GM19193 (cell line): ENCODE measurements around the gene ACCS.

Experiments
- POLR2A ChIP-seq: IDR thresholded peaks from 4 replicates; pipeline ENCODE4 v1.6.1; 2011; ENCODE audit not compliant: insufficient read depth, insufficient read length; ENCODE audit errors: extremely low read depth

The ACCS gene

DNA sequence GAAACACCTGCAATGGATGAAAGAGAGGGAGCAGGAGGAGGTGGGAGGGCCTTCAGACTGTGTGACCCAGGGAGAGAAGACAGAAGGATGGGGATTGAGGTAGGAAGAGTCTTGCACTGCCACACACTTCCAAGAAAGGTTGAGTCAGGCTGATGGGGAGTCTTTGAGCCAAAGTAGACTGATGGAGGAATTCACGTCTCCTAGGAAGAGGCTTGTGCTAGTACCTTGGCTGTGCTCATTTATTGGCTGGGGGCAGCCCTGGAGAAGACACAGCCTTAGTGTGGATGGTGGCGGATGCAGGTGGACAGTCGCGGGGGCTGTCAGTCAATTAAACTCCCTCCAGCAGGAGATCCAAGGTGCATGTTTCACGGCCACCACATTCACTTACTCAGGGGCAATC lies 34.5 kb upstream of the ACCS start:
- no peak for TF ChIP-seq POLR2A

DNA sequence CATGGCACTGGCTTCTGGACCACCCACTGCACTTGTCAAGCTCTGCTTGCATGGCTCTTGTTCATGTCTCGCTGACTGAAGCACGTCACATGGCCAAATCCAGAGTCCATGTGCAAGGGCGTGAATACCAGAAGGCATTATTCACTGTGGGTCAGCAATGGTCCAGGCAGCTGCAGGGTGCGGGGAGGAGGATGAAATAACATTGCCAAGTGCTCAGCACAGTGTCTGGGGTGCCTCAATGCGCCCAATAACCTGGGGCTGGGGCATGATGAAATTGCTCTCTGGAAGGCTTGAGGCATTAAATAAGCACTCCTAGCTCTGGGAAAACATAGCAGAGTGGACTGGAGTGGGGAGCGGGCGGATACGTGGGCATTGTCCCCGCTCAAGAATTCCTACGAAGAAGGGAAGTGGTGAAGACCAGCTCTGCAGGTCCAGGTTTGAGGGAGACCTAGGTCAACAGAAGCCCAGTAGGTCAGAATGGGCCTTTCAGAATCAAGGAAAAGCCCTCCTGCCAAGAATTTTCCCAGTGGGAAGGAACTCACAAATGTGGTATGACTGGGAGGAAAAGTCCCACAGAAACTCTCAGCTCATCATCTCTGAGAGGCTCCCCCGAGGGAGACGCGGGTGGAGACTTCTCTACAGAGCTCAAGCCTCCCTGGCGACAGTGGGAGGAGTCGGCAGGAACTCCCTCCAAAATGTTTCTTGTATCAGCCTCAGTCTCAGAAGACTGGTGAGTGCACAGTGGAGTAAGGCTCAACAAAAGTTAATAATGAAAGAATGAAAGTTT lies 33.6 kb upstream of the ACCS start:
- no peak for TF ChIP-seq POLR2A

DNA sequence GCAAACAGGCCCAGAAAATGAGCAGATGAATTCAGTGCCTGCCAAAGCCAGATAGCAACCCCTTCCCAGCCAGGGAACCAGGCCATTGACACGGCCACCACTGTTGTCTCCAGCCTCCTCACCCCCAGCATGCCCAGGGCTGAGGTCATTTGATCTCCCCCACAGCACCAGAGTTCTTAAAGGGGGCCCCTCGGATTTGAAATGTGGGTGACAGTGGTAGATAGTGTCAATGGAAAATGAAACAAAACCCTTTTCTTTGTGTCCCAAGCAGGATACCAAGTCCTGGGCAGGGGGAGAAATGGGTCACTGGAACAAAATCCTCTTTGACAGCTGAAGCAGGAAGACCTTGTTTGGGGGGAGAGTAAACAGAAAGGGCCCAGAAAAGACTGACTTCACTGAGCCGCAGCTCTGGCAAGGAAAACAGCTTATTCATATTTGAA lies 32.6 kb upstream of the ACCS start:
- no peak for TF ChIP-seq POLR2A

DNA sequence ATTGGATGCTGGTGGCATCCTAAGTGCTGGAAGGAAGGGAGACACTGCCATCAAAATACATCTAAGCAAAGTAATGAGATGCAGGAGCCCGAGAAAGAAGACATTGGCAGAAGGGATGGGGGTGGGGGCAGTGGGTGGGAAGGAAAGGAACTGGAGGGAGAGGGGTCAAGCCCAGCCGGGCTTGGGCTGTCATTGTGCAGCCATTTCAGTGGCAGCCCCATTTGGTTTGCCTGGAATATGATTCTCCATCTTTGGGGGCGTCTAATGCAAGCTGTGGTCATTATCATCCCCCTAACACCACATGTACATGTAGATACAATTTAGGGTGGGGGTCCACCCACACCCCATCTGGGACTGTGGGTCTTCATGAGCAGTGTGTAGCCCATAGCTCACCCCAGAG lies 32.2 kb upstream of the ACCS start:
- no peak for TF ChIP-seq POLR2A

DNA sequence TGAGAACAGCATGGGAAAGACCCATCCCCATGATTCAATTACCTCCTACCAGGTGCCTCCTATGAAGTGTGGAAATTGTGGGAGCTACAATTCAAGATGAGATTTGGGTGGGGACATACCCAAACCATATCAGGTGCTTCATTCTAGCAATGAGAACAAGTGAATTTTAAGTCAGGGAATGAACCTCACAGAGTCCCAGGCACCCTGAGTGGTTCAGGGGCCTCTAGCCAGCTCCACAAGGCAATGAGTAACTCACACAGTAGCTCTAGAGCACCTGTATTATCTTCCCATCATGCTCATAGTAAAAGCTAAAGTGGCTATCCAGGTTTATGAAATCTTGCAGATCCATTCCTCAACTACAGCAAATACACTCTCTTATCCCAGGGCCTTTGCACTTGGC lies 31.4 kb upstream of the ACCS start:
- TF ChIP-seq POLR2A = no peak

DNA sequence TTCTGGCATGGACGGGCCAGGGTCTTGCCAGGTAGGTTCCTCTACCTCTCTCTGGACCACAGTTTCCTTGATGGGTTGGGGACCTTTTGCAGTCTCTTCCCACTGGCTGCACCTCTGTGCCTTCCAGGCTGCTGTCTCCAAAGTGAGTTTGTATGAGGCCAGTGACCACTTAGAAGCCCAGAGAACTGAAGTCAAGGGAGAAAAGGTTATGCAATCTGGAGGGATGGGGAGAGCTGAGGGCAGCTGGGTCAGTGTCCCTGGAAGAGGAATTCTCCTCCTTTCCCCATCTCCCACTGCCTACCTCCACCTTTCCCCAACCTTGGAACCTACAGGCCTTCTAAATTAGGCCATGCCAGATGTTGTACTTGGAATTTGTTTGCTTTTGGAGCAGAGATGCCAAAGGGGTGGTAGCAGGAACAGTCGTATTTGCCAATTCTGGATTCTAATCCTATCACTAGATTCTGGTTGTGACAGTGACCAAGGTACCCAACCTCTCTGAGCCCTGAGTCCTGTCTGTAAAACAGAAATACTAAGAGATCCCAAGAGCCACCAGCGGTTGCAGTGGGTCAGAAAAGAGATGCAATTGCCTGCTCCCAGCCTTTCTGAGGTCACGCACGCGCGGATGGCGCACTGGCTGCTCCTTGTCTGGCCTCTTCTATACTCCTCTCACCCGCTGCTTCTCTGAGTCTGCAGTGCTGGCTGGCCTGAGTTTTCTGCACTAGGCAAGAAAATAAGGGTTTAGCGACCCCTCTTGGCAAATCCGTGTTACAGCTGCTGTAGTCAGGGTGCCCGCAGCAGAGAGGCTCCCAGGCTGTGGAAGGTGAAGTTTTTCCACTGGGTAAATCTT lies 29.0 kb upstream of the ACCS start:
- no peak for TF ChIP-seq POLR2A

DNA sequence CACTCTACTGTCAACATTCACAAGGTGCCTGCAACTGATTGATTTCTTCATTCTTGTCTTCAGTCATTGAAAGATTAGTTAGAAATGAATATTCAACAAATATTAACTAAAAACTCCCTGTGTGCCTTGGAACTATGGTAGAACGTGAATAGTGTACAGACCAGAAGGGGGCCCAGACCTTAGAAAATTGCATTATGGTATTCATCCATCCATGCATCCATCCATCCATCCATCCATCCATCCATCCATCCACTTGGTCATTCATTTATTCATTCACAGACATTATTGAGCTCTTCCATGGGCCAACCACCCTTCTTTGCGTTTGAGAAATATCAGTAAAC lies 28.4 kb upstream of the ACCS start:
- TF ChIP-seq POLR2A = no peak

DNA sequence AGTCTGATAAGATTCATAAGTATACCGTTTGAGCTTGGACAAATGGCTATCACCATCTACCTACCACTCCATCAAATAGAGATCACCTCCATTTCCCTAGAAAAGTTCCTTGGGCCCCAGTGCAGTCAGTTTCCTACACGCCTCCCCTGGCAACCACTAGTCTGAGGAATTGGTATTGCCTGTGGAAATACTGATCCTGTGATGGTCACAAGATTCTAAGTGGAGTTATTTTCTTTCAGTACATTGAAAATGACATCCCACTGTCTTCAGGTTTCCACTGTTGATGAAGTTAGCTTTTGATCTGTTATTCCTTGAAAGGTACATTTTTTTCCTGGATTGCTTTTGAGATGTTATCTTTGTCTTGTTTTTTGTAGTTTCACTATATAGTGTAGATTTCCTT lies 22.9 kb upstream of the ACCS start:
- TF ChIP-seq POLR2A = no peak

DNA sequence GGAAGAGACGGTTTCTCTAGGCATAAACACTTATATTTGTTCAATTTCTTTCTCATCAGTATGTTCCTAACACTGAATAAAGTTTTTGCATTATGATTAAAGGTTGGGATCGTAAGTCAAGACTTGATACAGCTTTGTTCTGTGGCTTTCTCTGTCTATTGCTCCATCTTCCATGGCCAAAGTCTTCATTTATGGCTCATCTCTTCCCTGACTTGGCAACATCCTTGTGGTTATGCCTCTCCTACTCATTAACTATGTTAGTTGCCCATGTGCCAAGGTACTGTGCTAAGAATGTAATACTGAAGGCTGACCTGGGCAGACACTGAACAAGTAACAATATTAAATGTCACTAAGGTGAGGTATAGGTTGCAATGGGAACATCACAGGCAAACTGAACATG lies 19.9 kb upstream of the ACCS start:
- TF ChIP-seq POLR2A = no peak

DNA sequence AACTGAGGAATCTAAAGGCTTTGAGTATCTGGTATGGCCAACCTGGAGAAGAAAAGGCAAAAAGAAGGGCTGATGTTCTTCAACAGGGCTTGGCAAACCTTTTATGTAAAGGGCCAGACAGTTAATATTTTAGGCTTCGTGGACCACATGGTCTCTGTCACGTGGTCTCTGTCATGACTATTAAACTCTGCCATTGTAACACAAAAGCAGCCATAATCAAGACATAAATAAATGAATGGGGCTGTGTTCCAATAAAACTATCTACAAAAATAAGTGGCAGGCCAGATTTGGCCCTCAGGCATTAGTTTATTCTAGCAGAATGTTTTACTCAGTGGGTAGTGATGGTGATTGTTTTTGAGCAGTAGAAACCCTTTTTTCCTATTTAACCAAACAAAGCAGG lies 18.8 kb upstream of the ACCS start:
- no peak for TF ChIP-seq POLR2A

DNA sequence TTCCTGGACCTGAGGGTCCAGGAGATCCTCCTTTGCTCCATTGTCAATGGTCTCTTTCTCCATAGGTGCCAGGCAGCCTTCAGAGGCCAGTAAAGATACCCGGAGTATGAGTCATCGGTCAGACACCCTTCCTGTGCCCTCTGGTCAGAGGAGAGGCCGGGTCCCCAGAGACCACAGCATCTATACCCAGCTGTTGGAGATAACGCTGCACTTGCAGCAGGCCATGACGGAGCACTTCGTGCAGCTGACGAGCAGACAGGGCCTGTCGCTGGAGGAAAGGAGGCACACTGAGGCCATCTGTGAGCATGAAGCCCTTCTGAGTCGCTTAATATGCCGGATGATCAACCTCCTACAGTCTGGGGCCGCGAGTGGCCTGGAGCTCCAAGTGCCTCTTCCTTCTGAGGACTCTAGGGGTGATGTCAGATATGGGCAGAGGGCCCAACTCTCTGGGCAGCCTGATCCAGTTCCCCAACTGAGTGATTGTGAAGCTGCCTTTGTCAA lies 18.1 kb upstream of the ACCS start, which contains the start of gene ACCSL:
TSS of gene ACCSL (plus strand) at position 51 of the 501 bp plus-strand sequence. CDS start at position 107, 56 bp downstream.
- TF ChIP-seq POLR2A = no peak

DNA sequence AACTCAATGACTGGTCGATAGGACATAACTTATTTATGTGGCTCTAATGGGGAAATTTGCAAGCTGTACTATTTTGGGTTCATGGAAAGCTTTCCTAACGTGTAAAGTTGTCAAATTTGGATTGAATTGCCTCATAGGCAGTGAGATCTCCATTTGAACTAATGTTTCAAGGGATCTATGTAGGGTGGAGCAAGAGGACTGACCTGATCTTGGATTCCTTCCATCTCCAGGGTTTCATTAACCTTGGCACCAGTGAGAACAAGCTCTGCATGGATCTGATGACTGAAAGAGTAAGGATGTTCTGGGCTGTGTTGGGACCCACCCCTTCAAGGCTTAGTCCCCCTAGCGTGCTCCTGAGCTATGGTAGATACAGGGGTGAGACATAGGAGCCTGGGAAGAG lies 16.2 kb upstream of the ACCS start:
- no peak for TF ChIP-seq POLR2A

DNA sequence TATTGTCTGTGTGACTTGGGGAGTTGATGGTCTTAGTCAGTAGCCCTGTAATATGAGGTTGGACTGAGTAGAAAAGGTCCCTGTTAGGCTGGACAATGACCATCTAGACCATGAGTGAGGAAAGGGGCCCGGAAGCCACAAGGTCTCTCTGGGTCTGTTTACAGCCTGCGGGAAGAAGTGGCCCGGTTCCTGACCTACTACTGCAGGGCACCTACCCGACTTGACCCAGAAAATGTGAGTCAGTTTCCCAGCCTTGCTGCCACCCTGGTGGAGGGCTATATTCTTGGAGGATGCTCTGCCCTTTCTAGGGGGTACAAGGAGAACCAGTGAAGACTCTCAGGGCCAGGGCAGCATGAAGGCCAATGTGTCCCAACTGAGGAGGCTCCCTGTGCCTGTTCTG lies 14.9 kb upstream of the ACCS start:
- TF ChIP-seq POLR2A = no peak

DNA sequence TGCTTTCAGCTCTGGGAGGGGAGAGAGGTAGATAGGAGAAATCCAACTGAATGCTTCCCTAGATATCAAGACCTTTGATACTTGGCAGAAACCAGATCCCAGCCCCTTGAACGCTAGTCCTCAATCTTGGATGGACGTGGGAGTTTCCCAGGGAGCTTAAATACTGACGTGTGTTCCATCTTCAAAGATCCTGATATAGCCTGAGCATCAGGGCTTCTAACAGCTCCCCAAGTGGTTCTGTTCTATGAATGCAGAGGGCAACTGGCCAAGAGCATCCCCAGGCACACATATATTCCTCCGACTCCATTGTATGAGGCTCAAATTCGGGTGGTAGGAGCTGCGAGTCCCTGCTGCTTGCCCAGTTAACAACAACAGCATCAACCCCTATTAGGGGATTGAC lies 8.7 kb upstream of the ACCS start:
- no peak for TF ChIP-seq POLR2A

DNA sequence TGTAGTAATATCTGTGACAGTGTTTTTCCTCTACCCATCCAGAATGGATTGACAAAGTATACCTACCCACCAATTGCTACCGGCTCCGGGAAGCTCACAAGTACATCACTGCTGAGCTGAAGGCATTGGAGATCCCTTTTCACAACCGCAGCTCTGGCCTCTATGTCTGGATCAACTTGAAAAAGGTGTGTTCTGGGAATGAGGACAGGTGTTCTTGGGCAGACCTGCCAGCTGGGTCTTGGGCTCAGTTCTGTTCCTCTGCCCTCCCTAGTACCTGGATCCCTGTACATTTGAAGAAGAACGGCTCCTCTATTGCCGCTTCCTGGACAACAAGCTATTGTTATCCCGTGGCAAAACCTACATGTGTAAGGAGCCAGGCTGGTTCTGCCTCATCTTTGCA lies 7.8 kb upstream of the ACCS start:
- no peak for TF ChIP-seq POLR2A

DNA sequence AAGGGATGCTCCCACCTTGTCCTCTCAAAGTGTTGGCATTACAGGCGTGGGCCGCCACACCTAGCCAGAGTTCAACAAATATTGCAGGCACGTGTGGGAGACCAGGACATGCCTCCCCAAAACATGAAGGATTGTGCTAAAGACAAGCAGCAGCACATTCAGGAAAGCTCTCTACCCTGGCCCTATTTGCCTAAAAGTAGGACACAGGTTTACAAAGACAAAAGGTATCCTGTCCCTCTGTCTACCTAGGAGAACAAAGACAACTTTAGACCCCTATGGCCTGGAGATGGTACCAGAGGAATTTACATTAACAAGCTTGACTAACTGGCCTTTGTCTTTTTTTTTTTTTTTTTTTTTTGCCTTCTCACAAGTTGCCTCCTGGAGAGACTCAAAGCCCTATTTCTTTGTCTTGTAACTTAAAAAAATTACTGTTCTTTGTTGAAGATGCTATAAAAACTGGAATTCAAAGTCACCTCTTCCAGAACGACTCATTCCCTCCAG lies 859 bp upstream of the ACCS start:
- no peak for TF ChIP-seq POLR2A
